Measurements from ENCODE around the gene ARR3.
"Not testable (repeated sequence)": the region's sequence is repeated elsewhere in the genome, so short reads cannot be mapped to it uniquely, and the experiment has no call there.

The ARR3 gene

GRCh38 chrX:70268034-70268433 is at the start of gene ARR3:
Gene ARR3, plus strand, starts transcription at chrX:70268334. Its CDS starts 1,052 bp downstream, at chrX:70269386.
- DNase-seq = no peak

GRCh38 chrX:70219938-70220764 is 48.0 kb upstream of the ARR3 start:
- DNase-seq = no peak

GRCh38 chrX:70226048-70226447 is 42.1 kb upstream of the ARR3 start:
- no peak for DNase-seq

- DNase-seq = no peak
Measured at GRCh38 chrX:70226687-70227086, 41.4 kb upstream of the ARR3 start.

GRCh38 chrX:70231666-70232065 is 36.5 kb upstream of the ARR3 start:
- DNase-seq = no peak

- DNase-seq = no peak
Measured at GRCh38 chrX:70234355-70234754, 33.8 kb upstream of the ARR3 start, which contains the start of gene AWAT1. Gene AWAT1, plus strand, starts transcription at chrX:70234655. Its CDS starts 41 bp downstream, at chrX:70234696.

GRCh38 chrX:70240751-70241150 is 27.4 kb upstream of the ARR3 start:
- no peak for DNase-seq

- no peak for DNase-seq
Measured at GRCh38 chrX:70241501-70241900, 26.6 kb upstream of the ARR3 start.

- not testable (repeated sequence) for DNase-seq
Measured at GRCh38 chrX:70243601-70244000, 24.5 kb upstream of the ARR3 start.

- DNase-seq = no peak
Measured at GRCh38 chrX:70244881-70245280, 23.3 kb upstream of the ARR3 start.

- no peak for DNase-seq
Measured at GRCh38 chrX:70247252-70247651, 20.9 kb upstream of the ARR3 start.

- DNase-seq = no peak
Measured at GRCh38 chrX:70252491-70252890, 15.6 kb upstream of the ARR3 start.

- no peak for DNase-seq
Measured at GRCh38 chrX:70253377-70254062, 14.6 kb upstream of the ARR3 start.

GRCh38 chrX:70254063-70254400 is 14.1 kb upstream of the ARR3 start:
- no peak for DNase-seq

GRCh38 chrX:70254909-70255308 is 13.2 kb upstream of the ARR3 start:
- no peak for DNase-seq

- no peak for DNase-seq
Measured at GRCh38 chrX:70255452-70255851, 12.7 kb upstream of the ARR3 start.

GRCh38 chrX:70257423-70258288 is 10.5 kb upstream of the ARR3 start:
- DNase-seq = no peak

GRCh38 chrX:70260104-70260503 is 8.0 kb upstream of the ARR3 start, which contains the start of gene P2RY4:
Gene P2RY4, minus strand, starts transcription at chrX:70260204. Its CDS starts 580 bp downstream, at chrX:70259624.
- DNase-seq = no peak

GRCh38 chrX:70262952-70263567 is 5.1 kb upstream of the ARR3 start:
- DNase-seq = peak in 17 of 51 donors; percentile 0 to 11 (median 2)

- no peak for DNase-seq
Measured at GRCh38 chrX:70264784-70265183, 3.4 kb upstream of the ARR3 start.

- DNase-seq = not testable (repeated sequence)
Measured at GRCh38 chrX:70274029-70274428, 5.9 kb downstream of the ARR3 start.

All from hypothalamus (tissue), 51 donors.